Activated CD8-positive, alpha-beta T cell treated with anti-CD3 and anti-CD28 coated beads for 36 hours (primary cell): ENCODE data around the gene RFX8. TPM values are rescaled to one million over a fixed set of nuclear protein-coding genes. Genes with fewer than 3 reads are reported as not detected.

Experiments
- ATAC-seq: fragments of 200-7000 bp; cut with Tn5 transposase; one replicate; pipeline ENCODE4 v1.10.0; 2021; ENCODE audit warnings: mild to moderate bottlenecking, moderate library complexity
- CTCF ChIA-PET: fragments of 350-600 bp; sonication (Branson Sonifier 250); formaldehyde crosslinking; loops from one replicate; lab custom pipeline; 2021; ENCODE audit warnings: antibody characterized with exemption; lab: Charles Lee
- POLR2A ChIA-PET: fragments of 350-600 bp; sonication (Branson Sonifier 250); formaldehyde crosslinking; loops from one replicate; lab custom pipeline; 2021; ENCODE audit warnings: antibody characterized with exemption; lab: Charles Lee
- DNase-seq: peaks from one replicate; pipeline ENCODE4 v3.0.0-alpha.2; 2020
- H3K27ac Mint-ChIP-seq: one replicate; pipeline ENCODE4 v1.8.0; 2021; ENCODE audit warnings: mild to moderate bottlenecking, mixed read lengths
- H3K27me3 Mint-ChIP-seq: one replicate; pipeline ENCODE4 v1.8.0; 2021; ENCODE audit warnings: mixed read lengths
- H3K36me3 Mint-ChIP-seq: one replicate; pipeline ENCODE4 v1.8.0; 2021; ENCODE audit warnings: low read depth, mixed read lengths
- H3K4me1 Mint-ChIP-seq: one replicate; pipeline ENCODE4 v1.8.0; 2021; ENCODE audit warnings: low read depth, mixed read lengths
- H3K4me3 Mint-ChIP-seq: one replicate; pipeline ENCODE4 v1.8.0; 2021; ENCODE audit warnings: mild to moderate bottlenecking, moderate library complexity, mixed read lengths
- H3K9me3 Mint-ChIP-seq: one replicate; pipeline ENCODE4 v1.8.0; 2021; ENCODE audit warnings: mixed read lengths
- intact Hi-C: fragments of 100-400 bp; cut with micrococcal nuclease; formaldehyde crosslinking; loops from one replicate; pipeline ENCODE4 v1.10.0; 2022
- total RNA-seq, 2 experiments: library from RNA; stranded (reverse); gene quantifications; one replicate each; pipeline ENCODE4 v1.2.3, GENCODE V29; 2021
- TF ChIP-seq, protein P1 (sequence below): fragments of 200-600 bp; IDR thresholded peaks from one replicate; pipeline ENCODE4 v1.8.0; 2022; ENCODE audit warnings: antibody characterized with exemption, mild to moderate bottlenecking

The RFX8 gene
- total RNA-seq, 2 experiments from 2014 or later, result 0.18 TPM; not detected in 1

DNA sequence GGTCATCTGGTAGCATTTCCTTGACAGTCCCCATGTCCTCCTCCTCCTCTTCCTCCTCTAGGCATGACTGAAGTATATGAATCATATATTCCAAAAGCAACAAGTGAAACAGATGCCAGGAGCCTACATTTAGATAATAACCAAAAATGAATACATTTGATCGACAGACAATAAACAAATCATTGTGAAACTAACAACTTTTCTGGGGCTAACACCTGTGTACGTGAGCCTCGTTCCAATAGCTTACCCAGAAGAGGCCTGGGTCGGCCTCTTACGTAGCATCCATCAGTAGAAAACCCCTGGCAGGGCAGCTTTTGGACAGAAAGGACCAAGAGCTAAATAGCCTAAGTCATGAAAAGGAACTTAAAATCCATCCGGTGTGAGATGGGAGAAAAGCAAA lies 72.3 kb downstream of the RFX8 start:
- no peaks in the 10 kb centered on the region for H3K36me3 Mint-ChIP-seq
- no peak for ATAC-seq
- H3K27ac Mint-ChIP-seq, result no peak overlapping the region
- H3K4me1 Mint-ChIP-seq, result no peaks in the 10 kb centered on the region
- no peak for DNase-seq
- peaks cover 17% of the 10 kb centered on the region for H3K27me3 Mint-ChIP-seq
- ChIA-PET CTCF (interaction anchor here (0.9 to 1.3 kb wide), 3 partner anchors 11 to 428 kb away, joined by 3 read pairs; no protein-coding TSS in a partner anchor), POLR2A (no interaction called here)
- TF ChIP-seq, protein P1, sequence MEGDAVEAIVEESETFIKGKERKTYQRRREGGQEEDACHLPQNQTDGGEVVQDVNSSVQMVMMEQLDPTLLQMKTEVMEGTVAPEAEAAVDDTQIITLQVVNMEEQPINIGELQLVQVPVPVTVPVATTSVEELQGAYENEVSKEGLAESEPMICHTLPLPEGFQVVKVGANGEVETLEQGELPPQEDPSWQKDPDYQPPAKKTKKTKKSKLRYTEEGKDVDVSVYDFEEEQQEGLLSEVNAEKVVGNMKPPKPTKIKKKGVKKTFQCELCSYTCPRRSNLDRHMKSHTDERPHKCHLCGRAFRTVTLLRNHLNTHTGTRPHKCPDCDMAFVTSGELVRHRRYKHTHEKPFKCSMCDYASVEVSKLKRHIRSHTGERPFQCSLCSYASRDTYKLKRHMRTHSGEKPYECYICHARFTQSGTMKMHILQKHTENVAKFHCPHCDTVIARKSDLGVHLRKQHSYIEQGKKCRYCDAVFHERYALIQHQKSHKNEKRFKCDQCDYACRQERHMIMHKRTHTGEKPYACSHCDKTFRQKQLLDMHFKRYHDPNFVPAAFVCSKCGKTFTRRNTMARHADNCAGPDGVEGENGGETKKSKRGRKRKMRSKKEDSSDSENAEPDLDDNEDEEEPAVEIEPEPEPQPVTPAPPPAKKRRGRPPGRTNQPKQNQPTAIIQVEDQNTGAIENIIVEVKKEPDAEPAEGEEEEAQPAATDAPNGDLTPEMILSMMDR, result no peak
- intact Hi-C loops, result no loop called here
- H3K9me3 Mint-ChIP-seq, result no peaks in the 10 kb centered on the region
- H3K4me3 Mint-ChIP-seq, result no peak overlapping the region

DNA sequence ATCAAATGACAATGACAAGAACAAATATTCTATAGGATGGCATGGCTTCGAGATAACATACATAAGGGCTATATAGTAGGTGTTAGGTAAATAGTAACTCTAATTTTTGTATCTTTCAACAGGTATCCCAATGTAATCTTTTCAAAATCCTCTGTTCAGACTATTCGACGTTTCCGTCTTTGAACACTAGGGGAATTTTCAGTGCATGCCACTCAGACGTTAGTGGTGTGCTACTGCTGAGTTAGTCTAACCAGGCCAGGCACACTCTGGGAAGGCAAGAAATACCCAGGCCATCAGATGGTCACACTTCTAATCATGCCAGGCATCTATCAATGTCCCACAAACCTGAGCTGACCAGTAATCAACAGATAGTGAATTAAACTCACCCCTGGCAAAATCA lies 73.0 kb downstream of the RFX8 start:
- POLR2A ChIA-PET, result no interaction called here
- Mint-ChIP-seq H3K4me3 (no peak overlapping the region), H3K27me3 (peaks cover 19% of the 10 kb centered on the region), H3K9me3 (no peaks in the 10 kb centered on the region), H3K4me1 (no peaks in the 10 kb centered on the region), H3K36me3 (no peaks in the 10 kb centered on the region), H3K27ac (no peak overlapping the region)
- TF ChIP-seq, protein P1, result no peak
- intact Hi-C loops, result no loop called here
- CTCF ChIA-PET, result interaction anchor here (1.3 kb wide), 1 partner anchor 429 kb away, joined by 3 read pairs; no protein-coding TSS in a partner anchor
- DNase-seq, result no peak
- ATAC-seq, result no peak

DNA sequence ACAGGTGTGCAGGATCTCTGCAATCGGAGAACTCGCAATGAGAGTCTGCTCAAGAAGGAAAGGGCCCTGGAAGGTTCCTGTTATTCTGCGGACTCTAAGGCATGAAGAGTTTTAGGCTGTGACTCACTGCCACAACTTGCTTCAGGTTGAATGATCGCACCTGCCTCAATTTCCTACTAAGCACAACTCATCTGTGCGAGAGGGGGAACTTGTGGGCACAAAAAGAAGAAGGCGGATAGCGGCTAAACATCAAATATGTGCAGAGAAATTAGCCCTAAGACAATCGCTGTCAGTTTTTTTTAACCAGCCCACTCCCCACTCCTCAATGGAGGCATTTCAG lies 73.6 kb downstream of the RFX8 start:
- intact Hi-C loops, result no loop called here
- Mint-ChIP-seq H3K27ac (no peak overlapping the region), H3K4me1 (no peaks in the 10 kb centered on the region), H3K27me3 (peaks cover 19% of the 10 kb centered on the region), H3K4me3 (no peak overlapping the region), H3K36me3 (no peaks in the 10 kb centered on the region), H3K9me3 (no peaks in the 10 kb centered on the region)
- DNase-seq (no peak), ATAC-seq (no peak)
- TF ChIP-seq, protein P1, result no peak
- ChIA-PET CTCF (interaction anchor here (1.8 kb wide), 1 partner anchor 59 kb away, joined by 6 read pairs; no protein-coding TSS in a partner anchor), POLR2A (no interaction called here)

DNA sequence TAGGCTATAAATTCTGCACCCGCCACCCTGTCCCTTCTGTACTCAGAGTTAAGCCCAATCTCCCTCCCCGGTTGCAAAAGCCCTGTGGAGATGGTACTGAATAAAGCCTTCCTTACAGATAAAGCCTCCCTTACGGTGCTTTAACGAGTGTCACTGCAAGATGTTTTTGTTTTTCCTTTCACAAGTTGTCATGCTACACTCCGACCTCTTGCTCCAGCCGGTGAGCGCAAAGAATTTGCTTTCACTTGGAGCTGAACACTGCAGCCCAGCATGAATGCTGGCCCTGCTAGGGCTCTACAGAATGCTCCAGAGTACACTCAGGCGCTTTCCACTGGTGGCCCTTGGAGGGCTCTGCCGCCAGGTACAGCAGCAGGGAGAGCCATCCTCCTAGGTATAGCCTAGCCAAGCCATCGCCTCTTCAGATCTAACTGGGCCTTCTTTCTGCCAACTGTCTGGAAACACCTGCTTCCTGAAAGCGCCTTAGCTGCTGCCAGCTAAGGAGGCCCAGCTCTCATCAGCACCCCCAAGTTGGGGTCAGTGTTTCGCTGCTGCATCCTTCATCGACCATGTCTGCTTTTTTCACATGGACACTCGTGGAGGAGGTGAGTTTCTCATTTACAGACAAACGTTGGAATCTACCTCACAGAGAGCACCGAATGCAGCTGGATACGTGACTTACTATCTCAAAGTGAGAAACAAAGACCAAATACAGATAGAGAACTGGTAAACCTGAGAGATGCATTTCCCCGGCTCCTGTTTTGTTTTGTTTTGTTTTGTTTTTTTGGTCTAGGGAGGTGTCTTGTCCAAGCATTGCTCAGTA lies 74.2 kb downstream of the RFX8 start:
- H3K9me3 Mint-ChIP-seq, result no peaks in the 10 kb centered on the region
- H3K27ac Mint-ChIP-seq, result no peak overlapping the region
- no peaks in the 10 kb centered on the region for H3K36me3 Mint-ChIP-seq
- H3K4me3 Mint-ChIP-seq, result no peak overlapping the region
- intact Hi-C loops, result no loop called here
- POLR2A ChIA-PET, result no interaction called here
- peaks cover 19% of the 10 kb centered on the region for H3K27me3 Mint-ChIP-seq
- DNase-seq (no peak), ATAC-seq (no peak)
- TF ChIP-seq, protein P1, result no peak
- no peaks in the 10 kb centered on the region for H3K4me1 Mint-ChIP-seq
- CTCF ChIA-PET, result interaction anchor here (1.8 to 2.6 kb wide), 3 partner anchors 14 to 58 kb away, joined by 6 to 12 read pairs (median 8); partner anchors contain the start of gene CREG2

DNA sequence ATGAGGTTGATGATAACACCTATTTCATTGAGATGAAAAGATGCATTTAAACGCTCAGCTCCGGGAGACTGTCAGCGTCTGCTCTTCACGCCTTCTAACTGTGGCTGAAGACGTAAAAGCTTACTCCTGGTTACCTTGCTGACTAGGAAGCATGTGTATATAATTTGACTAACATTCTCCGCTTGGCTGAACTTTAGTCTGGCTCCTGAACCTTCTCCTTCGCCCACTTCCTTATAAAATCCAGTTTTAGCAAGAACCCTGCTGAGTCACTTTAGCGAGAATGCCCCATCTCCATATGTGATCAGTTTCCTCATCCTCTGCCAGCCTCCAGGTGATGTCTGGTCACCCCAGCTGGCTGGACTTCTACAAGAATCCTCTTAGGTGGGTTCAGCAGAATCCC lies 74.9 kb downstream of the RFX8 start:
- intact Hi-C loops, result no loop called here
- CTCF ChIA-PET, result interaction anchor here (1.8 to 2.6 kb wide), 3 partner anchors 13 to 58 kb away, joined by 6 to 12 read pairs (median 8); partner anchors contain the start of gene CREG2
- ATAC-seq (no peak), DNase-seq (no peak)
- POLR2A ChIA-PET, result no interaction called here
- Mint-ChIP-seq H3K9me3 (no peaks in the 10 kb centered on the region), H3K36me3 (no peaks in the 10 kb centered on the region), H3K27ac (no peak overlapping the region), H3K4me3 (no peak overlapping the region), H3K4me1 (no peaks in the 10 kb centered on the region), H3K27me3 (peaks cover 21% of the 10 kb centered on the region)
- TF ChIP-seq, protein P1, result no peak
